Measurements from ENCODE around the gene MRPL28. TPM values are rescaled to one million over a fixed set of nuclear protein-coding genes. Genes with fewer than 3 reads are reported as not detected.

The MRPL28 gene
- total RNA-seq, 6 donors from 2014 or later, result 48.8 to 83.9 (median 58.4) TPM

DNA sequence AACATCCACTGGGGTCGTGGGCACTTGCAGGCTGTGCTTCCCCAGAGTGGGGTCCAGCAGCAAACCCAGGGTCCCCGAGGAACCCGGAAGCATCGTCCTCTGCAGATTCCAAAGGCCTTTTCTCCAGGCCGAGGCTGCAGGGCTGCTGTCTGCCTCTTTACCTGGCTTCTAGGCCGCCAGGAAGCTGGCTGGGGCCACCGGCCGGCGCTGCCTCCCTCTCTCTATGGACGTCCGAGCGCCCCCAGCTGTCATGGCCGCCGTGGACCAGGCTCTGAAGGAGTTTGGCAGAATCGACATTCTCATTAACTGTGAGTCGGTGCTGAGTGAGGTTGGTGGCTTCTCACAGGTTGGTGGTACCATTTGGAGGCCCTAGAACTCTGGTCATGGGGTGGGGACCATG is 36.9 kb upstream of the MRPL28 start:
- Histone ChIP-seq H3K27me3 (no peaks in the 10 kb centered on the region), H3K9me3 (no peaks in the 10 kb centered on the region)
- WGBS, 2 donors, result 88 to 89% methylated on average over 14 to 16 of the region's 16 CpGs

DNA sequence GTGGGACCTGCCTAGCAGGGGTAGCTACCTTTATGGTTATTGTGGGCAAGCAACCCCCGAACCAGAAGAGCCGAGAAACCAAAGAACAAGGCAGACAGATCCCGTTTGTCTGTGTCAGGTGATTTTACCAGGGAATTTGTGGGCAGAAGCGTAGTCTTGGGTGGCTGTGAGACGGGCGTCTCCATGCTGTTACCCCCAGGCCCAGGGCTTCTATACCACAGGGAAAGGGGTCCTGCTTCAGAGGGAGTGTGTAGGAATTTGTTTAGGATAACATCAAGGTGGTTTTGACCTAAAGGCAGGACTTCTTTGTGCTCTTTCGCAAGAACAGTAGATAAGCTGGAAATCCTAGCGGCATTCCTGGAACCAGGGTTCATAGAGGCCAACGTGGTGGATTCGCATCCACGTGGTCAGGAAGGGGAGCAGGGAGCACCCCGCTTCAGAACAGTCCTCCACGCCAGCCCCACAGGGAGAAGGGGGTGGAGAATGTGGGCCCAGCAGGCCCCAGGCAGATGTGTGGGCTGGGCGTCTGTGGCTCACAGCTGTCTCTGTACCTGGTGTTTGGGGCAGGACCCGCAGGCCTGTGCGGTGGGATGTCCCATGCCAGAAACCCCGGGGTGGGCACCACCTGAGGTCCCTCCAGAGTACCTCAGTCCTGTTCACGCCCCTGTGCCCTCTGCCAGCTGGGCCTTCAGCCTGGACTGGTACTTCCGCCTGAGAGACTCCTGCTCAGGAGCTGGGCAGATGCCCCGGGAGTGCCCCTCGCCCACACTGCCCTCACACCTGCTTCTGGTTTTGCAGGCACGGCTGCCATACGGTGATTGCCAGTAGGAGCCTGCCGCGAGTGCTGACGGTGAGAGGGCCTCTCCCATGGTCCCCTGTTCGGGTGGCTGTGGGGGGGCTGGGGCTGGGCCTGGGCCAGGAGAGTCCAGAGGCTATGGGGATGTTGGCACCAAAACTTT is 35.5 kb upstream of the MRPL28 start:
- Histone ChIP-seq H3K27ac (no peak overlapping the region), H3K9me3 (no peaks in the 10 kb centered on the region), H3K4me1 (peaks cover 4 to 14% (median 9%) of the 10 kb centered on the region in 4 donors), H3K36me3 (peaks cover 0 to 13% (median 5%) of the 10 kb centered on the region in 4 donors), H3K4me3 (no peak overlapping the region), H3K27me3 (no peaks in the 10 kb centered on the region)
- DNase-seq (peak in 1 of 2 donors; percentile 70), ATAC-seq (ENCODE audit: low FRiP score in 2 of 2) (peak in 1 of 2 donors; percentile 35)
- 88 to 96% methylated on average over 22 to 24 of the region's 27 CpGs for WGBS, 2 donors
- TF ChIP-seq POLR2A (IDR thresholded peaks at IDR 0.05) (no peak), EP300 (IDR thresholded peaks at IDR 0.05) (no peak), POLR2AphosphoS5 (IDR thresholded peaks at IDR 0.05) (no peak)
- TF ChIP-seq, protein P1, sequence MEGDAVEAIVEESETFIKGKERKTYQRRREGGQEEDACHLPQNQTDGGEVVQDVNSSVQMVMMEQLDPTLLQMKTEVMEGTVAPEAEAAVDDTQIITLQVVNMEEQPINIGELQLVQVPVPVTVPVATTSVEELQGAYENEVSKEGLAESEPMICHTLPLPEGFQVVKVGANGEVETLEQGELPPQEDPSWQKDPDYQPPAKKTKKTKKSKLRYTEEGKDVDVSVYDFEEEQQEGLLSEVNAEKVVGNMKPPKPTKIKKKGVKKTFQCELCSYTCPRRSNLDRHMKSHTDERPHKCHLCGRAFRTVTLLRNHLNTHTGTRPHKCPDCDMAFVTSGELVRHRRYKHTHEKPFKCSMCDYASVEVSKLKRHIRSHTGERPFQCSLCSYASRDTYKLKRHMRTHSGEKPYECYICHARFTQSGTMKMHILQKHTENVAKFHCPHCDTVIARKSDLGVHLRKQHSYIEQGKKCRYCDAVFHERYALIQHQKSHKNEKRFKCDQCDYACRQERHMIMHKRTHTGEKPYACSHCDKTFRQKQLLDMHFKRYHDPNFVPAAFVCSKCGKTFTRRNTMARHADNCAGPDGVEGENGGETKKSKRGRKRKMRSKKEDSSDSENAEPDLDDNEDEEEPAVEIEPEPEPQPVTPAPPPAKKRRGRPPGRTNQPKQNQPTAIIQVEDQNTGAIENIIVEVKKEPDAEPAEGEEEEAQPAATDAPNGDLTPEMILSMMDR (IDR thresholded peaks at IDR 0.05), result no peak

More for the DNA sequence above, 36.9 kb upstream of the MRPL28 start:
- Histone ChIP-seq H3K36me3 (peaks cover 0 to 25% (median 11%) of the 10 kb centered on the region in 4 donors), H3K27ac (no peak overlapping the region), H3K4me3 (no peak overlapping the region), H3K4me1 (peaks cover 1 to 6% (median 4%) of the 10 kb centered on the region in 4 donors)
- DNase-seq (no peak), ATAC-seq (ENCODE audit: low FRiP score in 2 of 2) (no peak)
- TF ChIP-seq POLR2A (IDR thresholded peaks at IDR 0.05) (no peak), POLR2AphosphoS5 (IDR thresholded peaks at IDR 0.05) (no peak), EP300 (IDR thresholded peaks at IDR 0.05) (no peak)
- TF ChIP-seq, protein P1 (IDR thresholded peaks at IDR 0.05), result no peak

DNA sequence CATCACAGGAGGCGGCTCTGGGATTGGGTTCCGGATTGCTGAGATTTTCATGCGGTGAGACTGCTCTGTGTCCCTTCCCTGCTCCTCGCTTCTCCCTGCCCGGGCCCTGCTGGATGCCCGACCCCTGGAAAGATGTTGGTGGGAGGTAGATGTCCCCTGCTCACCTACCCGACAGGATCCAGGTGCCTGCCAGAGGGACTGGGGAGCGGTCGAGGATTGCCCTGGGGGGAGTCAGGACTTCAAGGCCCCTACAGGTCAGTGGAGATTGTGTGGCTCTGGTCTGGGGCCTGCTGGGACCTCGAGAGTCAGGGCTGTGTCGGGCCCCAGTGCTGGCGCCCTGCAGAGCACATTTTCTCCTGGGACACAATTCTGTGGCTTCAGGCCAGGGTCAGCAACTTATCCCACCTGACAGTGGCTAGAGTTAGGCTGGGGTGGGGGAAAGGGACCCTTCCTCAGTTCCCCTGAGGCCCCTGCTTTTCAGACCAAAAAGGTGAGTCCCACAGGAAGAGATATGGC is 34.7 kb upstream of the MRPL28 start:
- peaks cover 0 to 7% (median 1%) of the 10 kb centered on the region in 4 donors for H3K36me3 ChIP-seq
- DNase-seq, result no peak
- WGBS, 2 donors, result 94 to 100% methylated on average over 2 to 12 of the region's 12 CpGs
- no peaks in the 10 kb centered on the region for H3K9me3 ChIP-seq
- peaks cover 9 to 22% (median 17%) of the 10 kb centered on the region in 4 donors for H3K4me1 ChIP-seq
- no peak overlapping the region for H3K4me3 ChIP-seq
- TF ChIP-seq, protein P1 (IDR thresholded peaks at IDR 0.05), result no peak
- no peak for TF ChIP-seq POLR2A (IDR thresholded peaks at IDR 0.05)
- no peak for TF ChIP-seq EP300 (IDR thresholded peaks at IDR 0.05)
- TF ChIP-seq POLR2AphosphoS5 (IDR thresholded peaks at IDR 0.05), result no peak
- H3K27me3 ChIP-seq, result no peaks in the 10 kb centered on the region
- ATAC-seq (ENCODE audit: low FRiP score in 2 of 2), result no peak
- H3K27ac ChIP-seq, result no peak overlapping the region

DNA sequence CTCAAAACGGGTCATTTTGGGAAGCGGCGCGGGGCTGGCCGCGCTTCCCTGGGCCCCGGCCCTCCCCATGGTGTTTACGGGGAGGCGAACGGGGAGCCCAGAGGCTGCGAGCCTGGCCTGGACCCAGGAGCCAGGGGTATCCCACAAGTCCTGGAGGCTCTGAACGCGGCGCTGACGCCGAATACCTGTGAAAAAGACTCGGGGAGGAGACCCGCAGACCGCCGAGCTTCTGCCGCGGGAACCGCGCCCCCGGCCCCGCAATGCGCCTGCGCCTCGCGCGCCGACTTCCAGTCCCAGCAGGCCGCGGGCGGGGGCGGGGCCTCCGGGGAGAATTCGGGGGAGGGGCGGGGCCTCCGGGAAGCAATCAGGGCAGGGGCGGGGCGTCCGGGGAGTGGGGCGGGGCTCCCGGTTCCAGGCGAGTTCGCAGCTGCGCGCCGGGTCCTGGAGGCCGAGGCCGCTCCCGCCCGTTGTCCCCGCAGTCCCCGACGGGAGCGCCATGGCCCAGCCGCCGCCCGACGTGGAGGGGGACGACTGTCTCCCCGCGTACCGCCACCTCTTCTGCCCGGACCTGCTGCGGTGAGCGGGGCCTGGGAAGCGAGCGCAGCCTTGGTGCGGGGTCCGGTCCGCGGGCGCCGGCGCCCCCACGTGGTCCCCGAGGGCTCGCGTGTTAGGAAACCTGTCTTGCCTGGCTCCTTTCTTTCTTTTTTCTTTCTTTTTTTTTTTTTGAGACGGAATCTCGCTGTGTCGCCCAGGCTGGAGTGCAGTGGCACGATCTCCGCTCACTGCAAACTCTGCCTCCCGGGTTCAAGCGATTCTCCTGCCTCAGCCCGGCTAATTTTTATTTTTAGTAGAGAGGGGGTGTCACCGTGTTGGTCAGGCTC is 31.4 kb upstream of the MRPL28 start, which contains the start of gene DECR2:
TSS of gene DECR2 (plus strand) at position 418 of the 881 bp plus-strand sequence. CDS start at position 497, 79 bp downstream.
- ATAC-seq (ENCODE audit: low FRiP score in 2 of 2), result peak; percentile 93 to 97
- Histone ChIP-seq H3K27ac (peak within 1 kb of the TSS; percentile 87 to 96 (median 90)), H3K27me3 (no peaks in the 10 kb centered on the region), H3K9me3 (no peaks in the 10 kb centered on the region), H3K4me3 (peak within 1 kb of the TSS; percentile 64 to 100 (median 89)), H3K36me3 (peaks cover 0 to 4% (median 0%) of the 10 kb centered on the region in 4 donors), H3K4me1 (peaks cover 14 to 28% (median 25%) of the 10 kb centered on the region in 4 donors)
- peak; percentile 17 to 93 for TF ChIP-seq POLR2AphosphoS5 (IDR thresholded peaks at IDR 0.05)
- TF ChIP-seq POLR2A (IDR thresholded peaks at IDR 0.05), result peak in 2 of 4 donors; percentile 77 to 93
- TF ChIP-seq, protein P1 (IDR thresholded peaks at IDR 0.05), result peak; percentile 36 to 66 (median 46)
- TF ChIP-seq EP300 (IDR thresholded peaks at IDR 0.05), result no peak
- WGBS, 2 donors, result 1 to 2% methylated on average over 39 of the region's 91 CpGs
- peak; percentile 97 to 100 for DNase-seq
